OCI-LY3 (cell line): ENCODE data around the gene EGFLAM.
"Not testable (repeated sequence)": the region's sequence is repeated elsewhere in the genome, so short reads cannot be mapped to it uniquely, and the experiment has no call there.

Experiments used
- CTCF ChIP-seq: fragments of 200-600, 300-600 bp; sonication (generic); IDR thresholded peaks from 2 replicates; pipeline ENCODE4 v1.5.1; 2014; ENCODE audit warnings: antibody characterized with exemption, low read length, low read depth
- EZH2phosphoT487 ChIP-seq: fragments of 200-600 bp; shearing (Covaris generic); IDR thresholded peaks from 2 replicates; pipeline ENCODE4 v1.6.1; 2018; ENCODE audit warnings: antibody characterized with exemption, mixed run types, low read depth

DNA sequence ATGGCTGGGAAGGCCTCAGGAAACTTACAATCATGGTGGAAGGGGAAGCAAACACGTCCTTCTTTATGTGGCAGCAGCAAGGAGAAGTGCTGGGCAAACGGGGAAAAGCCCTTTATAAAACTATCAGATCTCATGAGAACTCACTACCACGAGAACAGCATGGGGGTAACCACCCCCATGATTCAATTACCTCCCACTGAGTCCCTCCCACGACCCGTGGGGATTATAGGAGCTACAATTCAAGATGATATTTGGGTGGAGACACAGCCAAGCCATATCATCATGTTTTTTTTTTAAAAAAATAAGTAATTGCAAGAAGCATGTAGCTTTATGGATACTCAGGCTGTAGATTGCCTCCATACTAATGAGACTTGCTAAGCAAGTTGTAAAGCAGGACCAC is 157.4 kb downstream of the EGFLAM start:
- not testable (repeated sequence) for TF ChIP-seq CTCF, EZH2phosphoT487
